Stimulated activated CD4-positive, alpha-beta T cell treated with anti-CD3 and anti-CD28 coated beads, TNF-alpha, amount 100 ng/mL, for 1 hour (primary cell): Measurements from ENCODE around the gene KCNK4.

Source experiments
- DNase-seq, 3 donors: peaks; one replicate each; pipeline ENCODE4 v3.0.0-alpha.2; 2020; ENCODE audit warnings: low read depth in 3 of 3, low spot score in 1 of 3

Gene KCNK4

DNA sequence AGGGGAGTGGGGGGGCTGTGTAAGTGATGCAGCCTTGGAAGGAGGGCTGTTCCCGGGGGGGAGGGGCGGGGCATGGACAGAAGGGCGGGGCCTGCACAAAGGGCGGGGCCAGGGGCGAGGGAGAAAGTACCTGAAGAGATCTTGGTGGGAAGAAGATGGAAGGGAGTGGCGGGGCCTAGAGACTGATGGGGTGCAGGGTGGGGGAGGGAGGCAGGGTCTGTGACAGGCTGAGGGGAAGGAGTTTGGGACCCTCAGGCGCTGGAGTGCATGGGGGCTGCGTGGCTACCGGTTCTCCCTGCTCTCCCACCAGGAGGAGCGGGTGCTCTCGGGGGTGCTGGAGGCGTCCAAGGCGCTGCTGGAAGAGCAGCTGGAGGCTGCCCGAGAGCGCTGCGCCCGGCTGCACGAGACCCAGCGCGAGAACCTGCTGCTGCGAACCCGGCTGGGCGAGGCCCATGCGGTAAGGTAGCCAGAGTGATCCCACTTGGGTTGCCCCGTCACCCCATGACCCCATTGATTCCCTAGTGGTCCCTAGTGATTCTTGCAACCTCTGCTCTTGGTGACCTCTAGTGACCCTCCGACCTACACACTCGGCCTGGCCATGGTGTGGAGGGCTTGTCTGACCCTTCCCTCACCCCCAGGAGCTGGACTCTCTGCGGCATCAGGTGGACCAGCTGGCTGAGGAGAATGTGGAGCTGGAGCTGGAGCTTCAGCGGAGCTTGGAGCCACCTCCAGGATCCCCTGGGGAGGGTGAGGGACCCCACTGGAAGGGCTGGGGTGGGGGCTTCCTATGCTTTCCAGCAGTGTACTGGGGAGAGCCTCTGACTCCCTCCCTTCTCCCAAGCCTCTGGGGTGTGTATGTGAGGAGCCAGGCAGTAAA lies 52.0 kb downstream of the KCNK4 start:
- DNase-seq: no peak

DNA sequence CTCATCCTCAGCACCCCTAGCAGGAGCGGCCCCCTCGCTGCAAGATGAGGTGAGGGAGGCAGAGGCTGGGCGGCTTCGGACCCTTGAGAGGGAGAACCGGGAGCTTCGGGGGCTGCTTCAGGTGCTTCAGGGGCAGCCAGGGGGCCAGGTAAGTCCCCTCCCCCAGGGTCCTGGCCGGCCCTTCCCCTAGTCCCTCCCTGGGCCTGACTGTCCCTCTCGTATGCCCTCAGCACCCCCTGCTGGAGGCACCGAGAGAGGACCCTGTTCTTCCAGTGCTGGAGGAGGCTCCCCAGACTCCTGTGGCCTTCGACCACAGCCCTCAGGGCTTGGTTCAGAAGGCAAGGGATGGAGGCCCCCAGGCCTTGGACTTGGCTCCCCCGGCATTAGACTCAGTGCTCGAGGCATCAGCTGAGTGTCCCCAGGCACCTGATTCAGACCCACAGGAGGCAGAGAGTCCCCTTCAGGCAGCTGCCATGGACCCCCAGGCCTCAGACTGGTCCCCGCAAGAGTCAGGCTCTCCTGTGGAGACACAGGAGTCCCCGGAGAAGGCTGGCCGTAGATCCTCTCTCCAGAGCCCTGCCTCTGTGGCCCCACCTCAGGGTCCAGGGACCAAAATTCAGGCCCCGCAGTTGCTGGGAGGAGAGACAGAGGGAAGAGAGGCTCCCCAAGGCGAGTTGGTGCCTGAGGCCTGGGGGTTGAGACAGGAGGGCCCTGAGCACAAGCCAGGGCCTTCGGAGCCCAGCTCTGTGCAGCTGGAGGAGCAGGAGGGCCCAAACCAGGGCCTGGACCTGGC lies 52.9 kb downstream of the KCNK4 start:
- DNase-seq: no peak

DNA sequence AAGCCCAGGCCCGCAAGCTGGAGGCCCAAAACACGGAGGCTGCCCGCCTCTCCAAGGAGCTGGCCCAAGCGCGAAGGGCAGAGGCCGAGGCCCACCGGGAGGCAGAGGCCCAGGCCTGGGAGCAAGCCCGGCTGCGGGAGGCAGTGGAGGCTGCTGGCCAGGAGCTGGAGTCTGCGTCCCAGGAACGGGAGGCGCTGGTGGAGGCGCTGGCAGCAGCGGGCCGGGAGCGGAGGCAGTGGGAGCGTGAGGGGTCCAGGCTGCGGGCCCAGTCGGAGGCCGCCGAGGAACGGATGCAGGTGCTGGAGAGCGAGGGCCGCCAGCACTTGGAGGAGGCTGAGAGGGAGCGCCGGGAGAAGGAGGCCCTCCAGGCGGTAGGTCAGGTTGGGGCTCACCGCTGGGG lies 53.7 kb downstream of the KCNK4 start:
- DNase-seq: no peak

DNA sequence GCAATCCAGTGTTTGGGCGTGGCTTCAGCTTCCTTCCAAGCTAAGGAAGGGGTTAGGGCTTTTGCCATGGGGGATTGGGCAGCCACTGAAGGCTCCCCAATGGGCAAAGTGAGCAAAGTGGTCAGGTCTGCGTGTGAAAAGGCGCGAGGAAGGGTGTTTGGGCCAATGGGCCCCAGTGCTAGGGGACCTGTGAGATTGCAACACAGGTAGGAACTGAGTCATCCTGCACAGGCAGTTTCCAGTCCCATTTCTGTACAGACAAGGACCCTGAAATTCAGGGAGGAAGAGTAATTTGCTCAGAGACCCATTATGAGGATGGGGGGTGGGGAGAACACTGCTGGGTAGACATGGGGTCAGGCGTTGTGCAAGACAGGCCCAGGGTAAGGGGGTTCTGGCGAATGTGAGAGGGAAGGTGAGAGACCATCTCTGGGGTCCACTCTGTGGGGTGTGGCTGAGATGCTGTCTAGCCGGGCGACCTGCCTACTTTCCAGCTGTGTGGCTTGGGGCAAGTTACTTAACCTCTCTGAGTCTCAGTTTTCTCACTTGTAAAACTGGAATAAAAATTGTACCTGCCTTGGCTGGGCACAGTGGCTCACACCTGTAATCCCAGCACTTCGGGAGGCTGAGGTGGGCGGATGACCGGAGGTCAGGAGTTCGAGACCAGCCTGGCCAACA lies 56.2 kb downstream of the KCNK4 start:
- DNase-seq: no peak

DNA sequence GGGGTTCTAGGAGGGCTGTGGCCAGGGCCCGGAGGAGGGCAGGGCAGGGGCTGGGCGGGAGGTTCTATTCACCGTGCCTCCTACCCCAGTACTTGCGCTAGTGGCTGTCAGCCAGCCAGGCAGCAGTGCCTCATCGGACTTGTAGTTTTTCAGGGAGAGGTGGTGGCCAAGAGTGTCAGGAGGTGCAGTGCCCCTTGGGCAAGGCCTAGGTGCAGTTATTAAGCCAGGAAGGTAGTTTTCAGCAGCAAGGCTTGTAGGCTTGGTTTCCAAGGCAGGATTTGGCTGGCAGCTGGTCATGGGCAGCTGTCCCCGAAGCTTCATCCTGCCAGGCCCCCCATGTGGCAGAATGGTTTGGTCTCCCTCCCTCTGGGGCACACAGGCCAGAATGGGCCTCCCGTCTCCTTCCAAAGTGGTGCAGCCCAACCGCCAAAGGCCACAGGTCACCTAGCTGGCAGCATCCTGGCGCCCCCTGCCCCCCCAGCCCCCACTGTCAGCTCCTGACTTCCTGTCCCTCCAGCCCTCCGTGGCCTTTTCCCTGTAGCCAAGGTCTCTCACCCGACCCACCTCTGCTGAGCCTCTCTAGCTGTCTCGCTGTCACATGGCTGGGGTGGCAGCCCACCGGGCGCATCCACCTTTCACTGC lies 57.4 kb downstream of the KCNK4 start:
- no peak for DNase-seq

DNA sequence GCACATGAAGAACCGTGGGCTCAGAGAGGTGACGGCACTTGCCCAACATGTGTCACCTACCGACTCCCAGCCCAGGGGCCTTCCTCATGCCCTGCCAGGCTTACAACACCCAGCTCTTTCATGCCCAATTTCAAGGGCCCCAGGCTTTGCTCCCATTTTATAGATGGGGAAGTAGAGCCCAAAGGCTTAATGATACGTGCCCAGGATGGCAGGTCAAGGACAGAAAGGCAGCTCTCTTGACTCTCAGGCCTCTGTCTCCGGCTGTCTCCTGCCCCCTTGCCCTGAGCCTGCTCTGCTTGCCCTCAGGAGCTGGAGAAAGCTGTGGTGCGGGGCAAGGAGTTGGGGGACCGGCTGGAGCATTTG lies 57.9 kb downstream of the KCNK4 start:
- no peak for DNase-seq

DNA sequence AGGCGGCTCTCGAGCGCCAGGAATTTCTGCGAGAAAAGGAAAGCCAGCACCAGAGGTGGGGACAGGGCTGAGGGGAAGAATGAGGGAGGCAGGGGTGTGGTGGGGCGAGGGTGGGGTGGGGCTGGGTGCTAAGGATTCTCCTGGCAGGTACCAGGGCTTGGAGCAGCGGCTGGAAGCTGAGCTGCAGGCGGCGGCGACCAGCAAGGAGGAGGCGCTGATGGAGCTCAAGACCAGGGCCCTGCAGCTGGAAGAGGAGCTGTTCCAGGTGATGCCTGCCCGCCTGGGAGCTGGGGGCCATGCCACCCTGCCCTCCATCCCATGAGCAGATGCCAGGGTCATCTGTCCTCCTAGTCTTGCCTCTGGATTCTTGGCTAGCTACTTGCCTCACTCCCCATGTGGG lies 58.3 kb downstream of the KCNK4 start:
- no peak for DNase-seq
